Esophagus mucosa (tissue), 1 donor: ENCODE data around the gene DISP1. TPM values are rescaled to one million over a fixed set of nuclear protein-coding genes. Genes with fewer than 3 reads are reported as not detected.

Experiments
- ATAC-seq: fragments of 200-7000 bp; cut with Tn5 transposase; one replicate; pipeline ENCODE4 v1.9.1; 2020
- total RNA-seq: library from RNA; stranded (reverse); gene quantifications from one replicate; pipeline ENCODE4 v1.2.4, GENCODE V29; 2023
- donor health status: DM: yes; HTN: yes; CAD: no.

The DISP1 gene, protein sequence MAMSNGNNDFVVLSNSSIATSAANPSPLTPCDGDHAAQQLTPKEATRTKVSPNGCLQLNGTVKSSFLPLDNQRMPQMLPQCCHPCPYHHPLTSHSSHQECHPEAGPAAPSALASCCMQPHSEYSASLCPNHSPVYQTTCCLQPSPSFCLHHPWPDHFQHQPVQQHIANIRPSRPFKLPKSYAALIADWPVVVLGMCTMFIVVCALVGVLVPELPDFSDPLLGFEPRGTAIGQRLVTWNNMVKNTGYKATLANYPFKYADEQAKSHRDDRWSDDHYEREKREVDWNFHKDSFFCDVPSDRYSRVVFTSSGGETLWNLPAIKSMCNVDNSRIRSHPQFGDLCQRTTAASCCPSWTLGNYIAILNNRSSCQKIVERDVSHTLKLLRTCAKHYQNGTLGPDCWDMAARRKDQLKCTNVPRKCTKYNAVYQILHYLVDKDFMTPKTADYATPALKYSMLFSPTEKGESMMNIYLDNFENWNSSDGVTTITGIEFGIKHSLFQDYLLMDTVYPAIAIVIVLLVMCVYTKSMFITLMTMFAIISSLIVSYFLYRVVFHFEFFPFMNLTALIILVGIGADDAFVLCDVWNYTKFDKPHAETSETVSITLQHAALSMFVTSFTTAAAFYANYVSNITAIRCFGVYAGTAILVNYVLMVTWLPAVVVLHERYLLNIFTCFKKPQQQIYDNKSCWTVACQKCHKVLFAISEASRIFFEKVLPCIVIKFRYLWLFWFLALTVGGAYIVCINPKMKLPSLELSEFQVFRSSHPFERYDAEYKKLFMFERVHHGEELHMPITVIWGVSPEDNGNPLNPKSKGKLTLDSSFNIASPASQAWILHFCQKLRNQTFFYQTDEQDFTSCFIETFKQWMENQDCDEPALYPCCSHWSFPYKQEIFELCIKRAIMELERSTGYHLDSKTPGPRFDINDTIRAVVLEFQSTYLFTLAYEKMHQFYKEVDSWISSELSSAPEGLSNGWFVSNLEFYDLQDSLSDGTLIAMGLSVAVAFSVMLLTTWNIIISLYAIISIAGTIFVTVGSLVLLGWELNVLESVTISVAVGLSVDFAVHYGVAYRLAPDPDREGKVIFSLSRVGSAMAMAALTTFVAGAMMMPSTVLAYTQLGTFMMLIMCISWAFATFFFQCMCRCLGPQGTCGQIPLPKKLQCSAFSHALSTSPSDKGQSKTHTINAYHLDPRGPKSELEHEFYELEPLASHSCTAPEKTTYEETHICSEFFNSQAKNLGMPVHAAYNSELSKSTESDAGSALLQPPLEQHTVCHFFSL (N-terminal part only)
- 1.4 TPM for total RNA-seq

- ATAC-seq: peak; percentile 94
These were observed at the start of gene DISP1 for GRCh38 chr1:222814536-222815439. TSS of gene DISP1 (plus strand) at chr1:222815039. CDS start at chr1:222942824, 127,785 bp downstream.

GRCh38 chr1:222767152-222767571, 47.7 kb upstream of the DISP1 start:
- ATAC-seq: no peak

GRCh38 chr1:222768592-222768991, 46.2 kb upstream of the DISP1 start:
- ATAC-seq: no peak

- no peak for ATAC-seq
These were observed 45.7 kb upstream of the DISP1 start for GRCh38 chr1:222769181-222769580.

DNA sequence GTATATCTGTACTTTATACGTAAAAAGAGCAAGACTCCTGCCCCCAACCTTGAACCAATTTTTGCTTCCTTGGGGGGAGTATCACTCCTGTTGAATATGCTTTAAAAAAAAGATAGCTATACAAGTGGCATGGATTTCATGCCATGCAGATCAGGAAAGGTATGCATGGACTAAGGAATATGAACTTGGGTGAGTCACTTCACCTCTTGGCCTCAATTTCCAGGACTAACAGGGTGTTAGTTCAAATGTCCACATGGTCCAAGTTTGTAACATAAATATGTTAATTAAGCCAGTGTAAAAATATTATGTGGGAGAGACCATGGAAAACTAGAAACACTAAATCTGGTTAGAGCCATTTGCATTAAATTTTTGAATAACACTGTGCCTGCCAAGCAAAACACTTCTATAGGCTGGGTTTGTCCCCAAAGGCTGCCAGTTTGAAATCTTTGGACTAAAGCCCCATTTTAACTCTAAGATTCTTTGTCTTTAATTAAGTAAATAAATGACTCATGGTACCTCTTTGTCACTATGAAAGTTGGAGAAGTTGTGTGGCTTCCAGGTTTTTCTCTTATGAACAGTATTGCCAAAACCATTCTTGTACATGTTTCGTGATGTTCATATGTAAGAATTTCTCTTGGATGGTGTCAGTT, 44.7 kb upstream of the DISP1 start:
- ATAC-seq: no peak

DNA sequence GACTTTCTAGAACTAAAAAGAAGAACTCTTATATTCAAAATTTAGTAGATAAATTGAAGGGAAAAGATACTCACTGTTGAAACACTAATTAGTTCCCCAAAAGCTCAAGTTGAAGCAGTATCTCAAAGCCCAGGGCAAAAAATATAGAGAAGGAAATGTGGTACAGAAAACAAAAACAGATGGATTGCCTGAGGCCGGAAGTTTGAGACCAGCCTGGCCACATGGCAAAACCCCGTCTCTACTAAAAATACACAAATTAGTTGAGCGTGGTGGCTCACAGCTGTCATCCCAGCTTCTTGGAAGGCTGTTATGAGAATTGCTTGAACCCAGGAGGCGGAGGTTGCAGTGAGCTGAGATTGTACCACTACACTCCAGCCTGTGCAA, 41.9 kb upstream of the DISP1 start:
- ATAC-seq: peak; percentile 10

DNA sequence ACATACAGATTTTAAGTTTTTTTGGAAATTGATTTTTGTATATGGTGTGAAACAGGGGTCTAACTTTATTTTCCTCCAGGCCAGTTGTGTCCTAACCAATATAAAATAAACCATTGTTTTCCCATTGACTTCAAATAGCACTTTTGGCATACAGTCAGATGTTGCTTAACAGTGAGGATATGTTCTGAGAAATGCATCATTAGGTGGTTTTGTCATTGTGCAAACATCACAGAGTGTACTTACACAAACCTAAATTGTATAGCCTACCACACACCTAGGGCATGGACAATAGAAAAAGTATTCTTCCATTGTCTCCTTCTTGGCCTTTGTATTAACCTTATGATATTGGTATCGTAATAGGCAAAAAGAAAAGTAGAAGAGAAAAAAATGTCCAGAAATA, 37.4 kb upstream of the DISP1 start:
- ATAC-seq: peak; percentile 88

GRCh38 chr1:222777977-222778376, 36.9 kb upstream of the DISP1 start:
- peak; percentile 80 for ATAC-seq

- ATAC-seq: no peak
These were observed 33.6 kb upstream of the DISP1 start for GRCh38 chr1:222781251-222781650.

GRCh38 chr1:222783051-222783450, 31.8 kb upstream of the DISP1 start:
- no peak for ATAC-seq

- no peak for ATAC-seq
These were observed 30.5 kb upstream of the DISP1 start for GRCh38 chr1:222784371-222784770.

GRCh38 chr1:222784916-222785315, 29.9 kb upstream of the DISP1 start:
- ATAC-seq: no peak

DNA sequence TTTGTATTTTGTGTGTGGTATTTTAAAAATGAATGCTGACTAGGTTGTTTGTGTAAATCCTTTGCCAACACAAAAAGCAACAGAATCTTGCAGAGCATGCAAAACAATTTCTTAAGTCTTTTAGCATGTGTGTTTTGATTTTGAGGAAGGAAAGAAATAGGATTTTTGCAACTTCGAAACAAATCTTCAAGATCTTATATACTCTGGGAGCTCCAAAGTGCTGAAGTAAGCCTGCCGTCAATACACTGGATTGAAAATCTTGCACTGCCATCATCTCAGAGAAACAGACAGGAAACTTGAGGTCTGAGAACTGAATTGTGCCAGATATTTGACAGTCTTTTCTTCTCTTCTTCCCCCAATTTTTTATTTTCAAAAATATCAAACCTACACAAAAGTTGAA, 29.3 kb upstream of the DISP1 start:
- no peak for ATAC-seq

DNA sequence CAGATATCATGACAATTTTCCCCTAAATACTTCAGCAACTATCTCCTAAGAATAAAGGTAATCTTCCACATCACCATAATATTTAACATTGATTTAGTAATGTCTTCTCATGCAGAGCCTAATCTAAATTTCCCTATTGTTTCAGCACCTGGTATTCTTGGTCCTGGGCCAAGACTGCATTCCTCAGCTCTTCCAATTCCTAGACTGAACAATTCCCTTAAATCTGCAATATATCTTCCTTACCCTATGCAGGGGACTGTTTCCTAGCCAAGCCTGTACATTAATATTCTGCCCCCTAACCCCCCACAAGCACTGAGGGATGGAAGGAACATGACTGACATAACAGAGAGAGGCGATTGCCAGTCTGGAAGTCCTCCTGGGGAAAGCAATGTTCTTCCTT, 28.7 kb upstream of the DISP1 start:
- ATAC-seq: no peak

GRCh38 chr1:222787729-222788128, 27.1 kb upstream of the DISP1 start:
- ATAC-seq: no peak

DNA sequence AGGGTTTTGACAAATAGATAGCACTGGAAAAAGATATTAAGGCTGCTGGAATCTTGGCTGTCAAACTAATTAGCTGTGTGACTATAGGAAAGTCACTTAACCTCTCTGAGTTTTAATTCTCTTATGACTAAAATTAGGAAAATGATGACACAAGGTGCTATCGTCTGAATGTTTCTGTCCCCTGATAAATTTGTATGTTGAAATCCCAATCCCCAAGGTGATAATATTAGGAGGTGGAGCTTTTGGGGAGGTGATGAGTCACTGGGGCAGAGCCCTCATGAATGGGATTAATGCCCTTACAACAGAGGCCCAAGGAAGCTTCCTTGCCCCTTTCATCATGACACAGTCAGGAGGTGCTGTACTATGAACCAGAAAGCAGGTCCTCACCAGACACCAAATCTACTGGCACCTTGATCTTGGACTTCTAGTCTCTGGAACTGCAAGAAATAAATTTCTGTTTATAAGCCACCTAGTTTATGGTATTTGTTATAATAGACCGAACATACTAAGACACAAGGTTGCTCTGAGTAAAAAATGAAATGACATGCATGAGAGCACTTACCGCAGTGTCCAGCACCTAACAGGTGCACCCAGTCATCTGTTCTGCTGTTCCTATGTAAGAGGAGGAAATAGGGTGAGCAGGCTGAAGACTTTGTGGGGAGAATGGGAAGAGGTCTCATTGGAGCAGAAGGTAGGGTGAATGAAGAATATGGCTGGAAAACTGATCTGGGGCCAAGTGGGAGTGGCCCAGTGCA, 26.3 kb upstream of the DISP1 start:
- ATAC-seq: peak; percentile 93

DNA sequence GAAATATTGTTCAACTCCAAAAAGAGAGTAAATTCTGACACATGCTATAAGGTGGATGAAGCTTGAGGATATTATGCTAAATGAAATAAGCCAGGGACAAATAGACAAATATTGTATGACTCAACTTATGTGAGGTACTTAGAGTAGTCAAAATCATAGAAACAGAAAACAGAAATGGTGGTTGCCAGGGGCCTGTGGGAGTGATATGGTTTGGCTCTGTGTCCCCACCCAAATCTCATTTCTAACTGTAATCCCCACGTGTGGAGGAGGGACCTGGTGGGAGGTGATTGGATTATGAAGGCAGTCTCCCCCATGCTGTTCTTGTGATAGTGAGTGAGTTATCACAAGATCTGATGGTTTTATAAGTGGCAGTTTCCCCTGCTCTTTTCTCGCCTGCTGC, 24.7 kb upstream of the DISP1 start:
- no peak for ATAC-seq

DNA sequence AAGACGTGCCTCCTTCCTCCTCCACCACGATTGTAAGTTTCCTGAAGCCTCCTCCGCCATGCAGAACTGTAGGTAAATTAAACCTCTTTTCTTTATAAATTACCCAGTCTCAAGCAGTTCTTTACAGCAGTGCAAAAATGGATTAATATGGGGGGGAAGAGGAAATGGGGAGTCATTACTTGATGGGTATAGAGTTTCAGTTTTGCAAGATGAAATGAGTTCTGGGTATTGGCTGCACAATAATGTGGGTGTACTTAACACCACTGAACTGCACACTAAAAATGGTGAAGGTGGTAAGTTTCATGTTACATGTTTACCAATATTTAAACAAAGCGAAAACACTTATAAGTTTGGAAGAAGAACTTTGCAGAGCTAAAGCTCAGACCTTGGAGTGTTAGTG, 24.3 kb upstream of the DISP1 start:
- ATAC-seq: no peak

- ATAC-seq: no peak
These were observed 23.7 kb upstream of the DISP1 start for GRCh38 chr1:222791006-222791710.

GRCh38 chr1:222792744-222793143, 22.1 kb upstream of the DISP1 start:
- no peak for ATAC-seq
